ENCODE data around the gene AHDC1. TPM values are rescaled to one million over a fixed set of nuclear protein-coding genes. Genes with fewer than 3 reads are reported as not detected.

The AHDC1 gene
- total and polyA plus RNA-seq, 9 of the 15 experiments (the other 6 are each of a cell fraction or from before 2014, with no cell fraction given): 0.21 to 36.4 (median 4.7) TPM

DNA sequence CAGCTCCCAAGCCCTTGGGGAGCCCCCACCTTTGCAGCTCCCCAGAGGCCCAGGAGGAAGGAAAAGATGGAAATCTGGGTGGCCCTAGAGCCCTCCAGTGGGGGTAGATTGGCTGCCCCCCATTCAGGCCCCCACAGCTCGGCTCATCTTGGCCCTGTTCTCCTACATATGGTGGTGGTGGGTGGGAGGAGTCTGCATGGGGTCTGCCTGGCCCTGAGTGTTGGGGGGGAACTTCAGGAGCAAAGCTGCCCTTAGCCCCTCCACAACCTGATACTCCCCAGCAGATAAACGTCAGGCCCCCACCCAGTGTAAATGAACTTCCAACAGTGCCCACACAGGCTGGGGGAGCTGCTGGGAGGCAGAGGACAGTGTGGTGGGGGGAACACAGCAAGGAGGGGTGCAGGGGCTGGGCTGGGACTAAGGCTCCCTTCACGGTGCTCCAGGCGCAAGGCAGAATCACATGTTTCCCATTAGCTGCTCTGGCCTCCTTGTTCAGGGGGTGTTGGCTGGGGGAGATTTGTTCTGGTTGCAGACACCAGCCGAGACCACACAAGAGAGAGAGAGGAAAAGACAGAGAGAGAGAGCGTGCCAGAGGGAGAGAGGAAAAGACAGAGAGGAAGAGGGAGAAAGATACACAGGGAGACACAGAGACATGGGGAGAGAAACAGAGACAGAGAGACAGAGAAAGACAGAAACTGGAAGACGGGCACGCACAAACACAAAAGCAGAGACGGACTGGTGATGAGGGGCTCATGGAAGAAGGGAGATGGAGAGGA lies 42.6 kb downstream of the AHDC1 start (continued):
- TF ChIP-seq JUND (IDR thresholded peaks at IDR 0.05; ENCODE audit: borderline replicate concordance, low read depth, low read length) (no peak), JUND (tag; IDR thresholded peaks at IDR 0.05; ENCODE audit: borderline replicate concordance, low read depth, low read length) (no peak), MXI1 (IDR thresholded peaks at IDR 0.05; ENCODE audit: low read depth, low read length) (no peak), RBM39 (optimal IDR thresholded peaks at IDR 0.05; ENCODE audit: low read depth, low read length) (no peak), CEBPG (CRISPR knock-in tag; IDR thresholded peaks at IDR 0.05) (0 out of 2 replicates have a peak, but pooled peaks have one; percentile 11), CEBPG (tag; conservative IDR thresholded peaks at IDR 0.05 in 1 of 2, IDR thresholded peaks at IDR 0.05 in 1 of 2) (no peak), SMARCA5 (IDR thresholded peaks at IDR 0.05) (peak; percentile 49; the same call in 1 of the 2 replicates), ZNF232 (CRISPR knock-in tag; IDR thresholded peaks at IDR 0.05) (no peak), PHF8 (IDR thresholded peaks at IDR 0.05; ENCODE audit: borderline replicate concordance, low read length) (no peak), ADNP (tag; IDR thresholded peaks at IDR 0.05) (no peak), TOE1 (IDR thresholded peaks at IDR 0.05; ENCODE audit: borderline replicate concordance) (peak; percentile 25; the same call in 1 of the 2 replicates), TOE1 (CRISPR knock-in tag; IDR thresholded peaks at IDR 0.05; ENCODE audit: borderline replicate concordance, low read depth) (no peak), NCOA2 (IDR thresholded peaks at IDR 0.05; ENCODE audit: partially characterized antibody in 2 of 2) (no peak), TBL1XR1 (IDR thresholded peaks at IDR 0.05; ENCODE audit: low read length in 2 of 2) (no peak), YBX1 (IDR thresholded peaks at IDR 0.05) (0 out of 2 replicates have a peak, but pooled peaks have one; percentile 64), PCBP1 (IDR thresholded peaks at IDR 0.05; ENCODE audit: low read depth, low read length, poor library complexity, severe bottlenecking) (no peak)
- TF ChIP-seq, protein P1, sequence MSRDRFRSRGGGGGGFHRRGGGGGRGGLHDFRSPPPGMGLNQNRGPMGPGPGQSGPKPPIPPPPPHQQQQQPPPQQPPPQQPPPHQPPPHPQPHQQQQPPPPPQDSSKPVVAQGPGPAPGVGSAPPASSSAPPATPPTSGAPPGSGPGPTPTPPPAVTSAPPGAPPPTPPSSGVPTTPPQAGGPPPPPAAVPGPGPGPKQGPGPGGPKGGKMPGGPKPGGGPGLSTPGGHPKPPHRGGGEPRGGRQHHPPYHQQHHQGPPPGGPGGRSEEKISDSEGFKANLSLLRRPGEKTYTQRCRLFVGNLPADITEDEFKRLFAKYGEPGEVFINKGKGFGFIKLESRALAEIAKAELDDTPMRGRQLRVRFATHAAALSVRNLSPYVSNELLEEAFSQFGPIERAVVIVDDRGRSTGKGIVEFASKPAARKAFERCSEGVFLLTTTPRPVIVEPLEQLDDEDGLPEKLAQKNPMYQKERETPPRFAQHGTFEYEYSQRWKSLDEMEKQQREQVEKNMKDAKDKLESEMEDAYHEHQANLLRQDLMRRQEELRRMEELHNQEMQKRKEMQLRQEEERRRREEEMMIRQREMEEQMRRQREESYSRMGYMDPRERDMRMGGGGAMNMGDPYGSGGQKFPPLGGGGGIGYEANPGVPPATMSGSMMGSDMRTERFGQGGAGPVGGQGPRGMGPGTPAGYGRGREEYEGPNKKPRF (IDR thresholded peaks at IDR 0.05; ENCODE audit: low read depth, low read length): no peak
- TF ChIP-seq, protein P2, sequence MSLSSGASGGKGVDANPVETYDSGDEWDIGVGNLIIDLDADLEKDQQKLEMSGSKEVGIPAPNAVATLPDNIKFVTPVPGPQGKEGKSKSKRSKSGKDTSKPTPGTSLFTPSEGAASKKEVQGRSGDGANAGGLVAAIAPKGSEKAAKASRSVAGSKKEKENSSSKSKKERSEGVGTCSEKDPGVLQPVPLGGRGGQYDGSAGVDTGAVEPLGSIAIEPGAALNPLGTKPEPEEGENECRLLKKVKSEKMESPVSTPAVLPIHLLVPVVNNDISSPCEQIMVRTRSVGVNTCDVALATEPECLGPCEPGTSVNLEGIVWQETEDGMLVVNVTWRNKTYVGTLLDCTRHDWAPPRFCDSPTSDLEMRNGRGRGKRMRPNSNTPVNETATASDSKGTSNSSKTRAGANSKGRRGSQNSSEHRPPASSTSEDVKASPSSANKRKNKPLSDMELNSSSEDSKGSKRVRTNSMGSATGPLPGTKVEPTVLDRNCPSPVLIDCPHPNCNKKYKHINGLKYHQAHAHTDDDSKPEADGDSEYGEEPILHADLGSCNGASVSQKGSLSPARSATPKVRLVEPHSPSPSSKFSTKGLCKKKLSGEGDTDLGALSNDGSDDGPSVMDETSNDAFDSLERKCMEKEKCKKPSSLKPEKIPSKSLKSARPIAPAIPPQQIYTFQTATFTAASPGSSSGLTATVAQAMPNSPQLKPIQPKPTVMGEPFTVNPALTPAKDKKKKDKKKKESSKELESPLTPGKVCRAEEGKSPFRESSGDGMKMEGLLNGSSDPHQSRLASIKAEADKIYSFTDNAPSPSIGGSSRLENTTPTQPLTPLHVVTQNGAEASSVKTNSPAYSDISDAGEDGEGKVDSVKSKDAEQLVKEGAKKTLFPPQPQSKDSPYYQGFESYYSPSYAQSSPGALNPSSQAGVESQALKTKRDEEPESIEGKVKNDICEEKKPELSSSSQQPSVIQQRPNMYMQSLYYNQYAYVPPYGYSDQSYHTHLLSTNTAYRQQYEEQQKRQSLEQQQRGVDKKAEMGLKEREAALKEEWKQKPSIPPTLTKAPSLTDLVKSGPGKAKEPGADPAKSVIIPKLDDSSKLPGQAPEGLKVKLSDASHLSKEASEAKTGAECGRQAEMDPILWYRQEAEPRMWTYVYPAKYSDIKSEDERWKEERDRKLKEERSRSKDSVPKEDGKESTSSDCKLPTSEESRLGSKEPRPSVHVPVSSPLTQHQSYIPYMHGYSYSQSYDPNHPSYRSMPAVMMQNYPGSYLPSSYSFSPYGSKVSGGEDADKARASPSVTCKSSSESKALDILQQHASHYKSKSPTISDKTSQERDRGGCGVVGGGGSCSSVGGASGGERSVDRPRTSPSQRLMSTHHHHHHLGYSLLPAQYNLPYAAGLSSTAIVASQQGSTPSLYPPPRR (CRISPR knock-in tag; IDR thresholded peaks at IDR 0.05; ENCODE audit: borderline replicate concordance): no peak
- TF ChIP-seq, protein P3, sequence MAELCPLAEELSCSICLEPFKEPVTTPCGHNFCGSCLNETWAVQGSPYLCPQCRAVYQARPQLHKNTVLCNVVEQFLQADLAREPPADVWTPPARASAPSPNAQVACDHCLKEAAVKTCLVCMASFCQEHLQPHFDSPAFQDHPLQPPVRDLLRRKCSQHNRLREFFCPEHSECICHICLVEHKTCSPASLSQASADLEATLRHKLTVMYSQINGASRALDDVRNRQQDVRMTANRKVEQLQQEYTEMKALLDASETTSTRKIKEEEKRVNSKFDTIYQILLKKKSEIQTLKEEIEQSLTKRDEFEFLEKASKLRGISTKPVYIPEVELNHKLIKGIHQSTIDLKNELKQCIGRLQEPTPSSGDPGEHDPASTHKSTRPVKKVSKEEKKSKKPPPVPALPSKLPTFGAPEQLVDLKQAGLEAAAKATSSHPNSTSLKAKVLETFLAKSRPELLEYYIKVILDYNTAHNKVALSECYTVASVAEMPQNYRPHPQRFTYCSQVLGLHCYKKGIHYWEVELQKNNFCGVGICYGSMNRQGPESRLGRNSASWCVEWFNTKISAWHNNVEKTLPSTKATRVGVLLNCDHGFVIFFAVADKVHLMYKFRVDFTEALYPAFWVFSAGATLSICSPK (IDR thresholded peaks at IDR 0.05; ENCODE audit: borderline replicate concordance): 0 out of 2 replicates have a peak, but pooled peaks have one; percentile 21

Measured in K562 (cell line).